ENCODE results near the gene KLF1.

The KLF1 gene

GRCh38 chr19:12871681-12872080, 15.3 kb downstream of the KLF1 start:
- Mint-ChIP-seq H3K4me3 (no peak overlapping the region), H3K27me3 (peaks cover 0 to 8% of the 10 kb centered on the region in 2 donors), H3K4me1 (ENCODE audit: low read depth in 2 of 2) (peaks cover 6 to 7% of the 10 kb centered on the region in 2 donors), H3K36me3 (ENCODE audit: insufficient read depth) (peaks cover 25% of the 10 kb centered on the region), H3K9me3 (no peaks in the 10 kb centered on the region), H3K27ac (no peak overlapping the region)
- no peak for ATAC-seq (replicated peaks)
- no peak for DNase-seq

GRCh38 chr19:12868540-12869112, 18.4 kb downstream of the KLF1 start:
- DNase-seq, result no peak
- peaks cover 8 to 11% of the 10 kb centered on the region in 2 donors for H3K4me1 Mint-ChIP-seq (ENCODE audit: low read depth in 2 of 2)

GRCh38 chr19:12867120-12868099, 19.6 kb downstream of the KLF1 start:
- Mint-ChIP-seq H3K4me3 (peak overlapping the region; percentile 66 to 73), H3K36me3 (ENCODE audit: insufficient read depth) (peaks cover 7% of the 10 kb centered on the region), H3K27me3 (peaks cover 8 to 32% of the 10 kb centered on the region in 2 donors), H3K27ac (no peak overlapping the region), H3K4me1 (ENCODE audit: low read depth in 2 of 2) (peaks cover 8 to 11% of the 10 kb centered on the region in 2 donors), H3K9me3 (no peaks in the 10 kb centered on the region)
- peak; percentile 66 for ATAC-seq (replicated peaks)
- peak in 2 of 3 experiments; percentile 23 to 36 for DNase-seq

More at GRCh38 chr19:12868540-12869112, 18.4 kb downstream of the KLF1 start:
- Mint-ChIP-seq H3K27ac (no peak overlapping the region), H3K36me3 (ENCODE audit: insufficient read depth) (peaks cover 15% of the 10 kb centered on the region), H3K4me3 (no peak overlapping the region), H3K9me3 (no peaks in the 10 kb centered on the region), H3K27me3 (peaks cover 8 to 32% of the 10 kb centered on the region in 2 donors)
- ATAC-seq (replicated peaks), result no peak

- Mint-ChIP-seq H3K27ac (no peak overlapping the region), H3K4me3 (peak overlapping the region; percentile 66 to 73), H3K27me3 (peaks cover 8 to 32% of the 10 kb centered on the region in 2 donors), H3K9me3 (no peaks in the 10 kb centered on the region), H3K4me1 (ENCODE audit: low read depth in 2 of 2) (peaks cover 8% of the 10 kb centered on the region in 2 donors), H3K36me3 (ENCODE audit: insufficient read depth) (peaks cover 7% of the 10 kb centered on the region)
- ATAC-seq (replicated peaks) (no peak), DNase-seq (no peak)
Measured at GRCh38 chr19:12866416-12867119, 20.4 kb downstream of the KLF1 start.

DNA sequence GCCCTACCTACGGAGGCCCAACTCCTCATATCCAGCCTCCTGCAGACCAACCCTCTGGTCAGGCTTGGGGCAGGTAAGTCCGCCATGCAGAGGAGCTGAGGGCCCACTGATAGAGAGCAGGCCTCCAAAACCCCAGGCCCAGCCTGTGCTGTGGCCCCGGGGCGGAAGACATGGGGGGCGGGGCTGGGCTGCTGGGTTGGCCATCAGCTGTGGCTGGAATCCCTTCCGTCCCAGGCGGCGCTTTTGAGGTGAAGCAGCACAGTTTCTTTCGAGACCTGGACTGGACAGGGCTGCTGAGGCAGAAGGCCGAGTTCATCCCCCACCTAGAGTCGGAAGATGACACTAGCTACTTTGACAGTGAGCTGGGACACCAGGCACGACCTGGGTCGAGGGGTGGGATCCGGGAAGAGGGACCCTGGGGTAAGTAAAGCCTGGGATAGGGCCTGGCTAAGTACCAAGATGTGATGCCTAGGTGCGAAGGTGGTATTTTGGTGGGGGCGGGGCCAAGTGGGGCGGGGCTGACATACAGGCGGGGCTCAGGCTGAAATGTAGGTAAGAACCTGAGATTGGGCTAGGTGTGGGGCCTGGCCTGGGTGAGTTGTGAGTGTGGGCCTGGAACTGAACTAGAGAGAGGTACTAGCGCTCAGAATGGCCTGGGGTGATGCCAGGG, 21.1 kb downstream of the KLF1 start:
- H3K9me3 Mint-ChIP-seq, result no peaks in the 10 kb centered on the region
- DNase-seq, result no peak
- H3K27ac Mint-ChIP-seq, result no peak overlapping the region
- H3K36me3 Mint-ChIP-seq (ENCODE audit: insufficient read depth), result peaks cover 7% of the 10 kb centered on the region
- H3K27me3 Mint-ChIP-seq, result peaks cover 8 to 37% of the 10 kb centered on the region in 2 donors
- ATAC-seq (replicated peaks), result no peak
- H3K4me1 Mint-ChIP-seq (ENCODE audit: low read depth in 2 of 2), result peaks cover 8% of the 10 kb centered on the region in 2 donors
- peak overlapping the region; percentile 66 to 73 for H3K4me3 Mint-ChIP-seq

DNA sequence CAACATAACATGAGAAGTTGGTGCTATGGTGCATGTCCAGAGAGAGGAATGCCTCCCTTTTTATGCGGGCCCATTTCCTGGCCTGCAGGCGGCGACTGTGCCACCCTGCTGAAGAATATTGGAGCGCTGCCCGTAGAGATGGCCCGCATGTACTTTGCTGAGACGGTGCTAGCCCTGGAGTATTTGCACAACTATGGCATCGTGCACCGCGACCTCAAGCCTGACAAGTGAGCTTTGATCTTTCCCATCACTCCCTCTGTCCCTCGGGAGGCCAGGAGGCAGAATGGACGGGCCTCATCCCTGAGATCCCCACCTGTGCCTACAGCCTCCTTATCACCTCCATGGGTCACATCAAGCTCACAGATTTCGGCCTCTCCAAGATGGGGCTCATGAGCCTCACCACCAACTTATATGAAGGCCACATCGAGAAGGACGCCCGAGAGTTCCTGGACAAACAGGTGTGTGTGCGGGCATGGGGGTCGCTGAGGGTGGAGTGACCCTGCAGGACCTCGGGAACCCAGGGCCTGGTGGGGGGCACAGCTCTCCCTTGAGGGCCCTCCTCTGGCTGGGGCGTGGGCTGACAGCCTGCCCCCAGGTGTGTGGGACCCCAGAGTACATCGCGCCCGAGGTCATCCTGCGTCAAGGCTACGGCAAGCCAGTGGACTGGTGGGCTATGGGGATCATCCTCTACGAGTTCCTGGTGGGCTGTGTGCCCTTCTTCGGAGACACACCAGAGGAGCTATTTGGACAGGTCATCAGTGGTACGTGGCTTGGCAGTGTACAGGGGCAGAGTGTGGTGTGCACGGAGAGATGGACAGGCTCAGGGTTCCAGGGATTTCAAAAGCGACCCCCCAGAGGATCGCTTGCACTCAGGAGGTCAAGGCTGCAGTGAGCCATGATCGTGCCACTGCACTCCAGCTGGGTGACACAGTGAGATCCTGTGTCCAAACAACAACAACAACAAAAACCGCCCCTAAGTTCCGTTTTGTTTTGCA, 22.0 kb downstream of the KLF1 start:
- Mint-ChIP-seq H3K4me3 (no peak overlapping the region), H3K9me3 (no peaks in the 10 kb centered on the region), H3K27me3 (peaks cover 8 to 40% of the 10 kb centered on the region in 2 donors), H3K36me3 (ENCODE audit: insufficient read depth) (peaks cover 7% of the 10 kb centered on the region), H3K27ac (no peak overlapping the region), H3K4me1 (ENCODE audit: low read depth in 2 of 2) (peaks cover 8% of the 10 kb centered on the region in 2 donors)
- DNase-seq, result no peak
- ATAC-seq (replicated peaks), result no peak

- no peak for DNase-seq
- H3K4me3 Mint-ChIP-seq, result no peak overlapping the region
- H3K36me3 Mint-ChIP-seq (ENCODE audit: insufficient read depth), result peaks cover 7% of the 10 kb centered on the region
- H3K4me1 Mint-ChIP-seq (ENCODE audit: low read depth in 2 of 2), result peaks cover 8% of the 10 kb centered on the region in 2 donors
- peaks cover 8 to 40% of the 10 kb centered on the region in 2 donors for H3K27me3 Mint-ChIP-seq
- H3K9me3 Mint-ChIP-seq, result no peaks in the 10 kb centered on the region
- H3K27ac Mint-ChIP-seq, result no peak overlapping the region
- no peak for ATAC-seq (replicated peaks)
Measured at GRCh38 chr19:12864143-12864542, 22.9 kb downstream of the KLF1 start.

- no peak overlapping the region for H3K27ac Mint-ChIP-seq
- H3K36me3 Mint-ChIP-seq (ENCODE audit: insufficient read depth), result no peaks in the 10 kb centered on the region
- peaks cover under 1 to 10% of the 10 kb centered on the region in 2 donors for H3K27me3 Mint-ChIP-seq
- ATAC-seq (replicated peaks) (no peak), DNase-seq (no peak)
- H3K9me3 Mint-ChIP-seq, result no peaks in the 10 kb centered on the region
- no peak overlapping the region for H3K4me3 Mint-ChIP-seq
- no peaks in the 10 kb centered on the region for H3K4me1 Mint-ChIP-seq (ENCODE audit: low read depth in 2 of 2)
Measured at GRCh38 chr19:12859546-12859945, 27.5 kb downstream of the KLF1 start.

DNA sequence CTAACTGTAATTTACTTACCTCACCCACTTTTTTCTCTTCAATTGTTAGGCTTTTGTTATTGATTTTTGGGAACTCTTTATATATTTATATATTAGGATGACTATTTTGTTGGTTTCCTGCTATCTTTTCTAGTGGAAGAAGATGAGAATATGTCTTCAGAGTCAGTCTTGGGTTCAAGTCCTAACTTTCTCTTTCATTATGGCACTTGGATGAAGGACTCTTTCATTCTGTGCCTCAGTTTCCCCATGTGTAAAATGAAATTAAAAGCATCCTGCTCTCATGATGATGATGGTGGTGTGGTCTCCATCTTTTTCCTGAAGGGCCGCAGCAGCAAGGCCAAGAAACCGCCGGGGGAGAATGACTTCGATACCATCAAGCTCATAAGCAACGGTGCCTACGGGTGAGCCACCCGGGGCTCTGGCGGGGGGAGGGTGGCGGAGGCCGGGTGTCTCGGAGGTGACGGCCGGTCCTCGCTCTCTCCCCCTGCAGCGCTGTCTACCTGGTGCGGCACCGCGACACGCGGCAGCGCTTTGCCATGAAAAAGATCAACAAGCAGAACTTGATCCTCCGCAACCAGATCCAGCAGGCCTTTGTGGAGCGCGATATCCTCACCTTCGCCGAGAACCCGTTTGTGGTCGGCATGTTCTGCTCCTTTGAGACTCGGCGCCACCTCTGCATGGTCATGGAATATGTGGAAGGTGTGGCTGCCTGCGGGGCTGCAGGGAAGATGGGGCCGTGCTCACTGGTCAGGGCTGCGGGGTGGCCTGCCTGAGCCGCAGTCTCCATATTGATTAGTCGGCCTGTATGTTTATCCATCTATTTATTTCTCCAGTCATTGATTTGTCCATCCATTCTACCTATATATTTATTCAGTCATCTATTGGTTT, 28.7 kb downstream of the KLF1 start:
- DNase-seq (no peak), ATAC-seq (replicated peaks) (no peak)
- no peak overlapping the region for H3K27ac Mint-ChIP-seq
- H3K4me1 Mint-ChIP-seq (ENCODE audit: low read depth in 2 of 2), result no peaks in the 10 kb centered on the region
- no peak overlapping the region for H3K4me3 Mint-ChIP-seq
- H3K27me3 Mint-ChIP-seq, result peaks cover 0 to 8% of the 10 kb centered on the region in 2 donors
- H3K36me3 Mint-ChIP-seq (ENCODE audit: insufficient read depth), result no peaks in the 10 kb centered on the region
- H3K9me3 Mint-ChIP-seq, result no peaks in the 10 kb centered on the region

DNA sequence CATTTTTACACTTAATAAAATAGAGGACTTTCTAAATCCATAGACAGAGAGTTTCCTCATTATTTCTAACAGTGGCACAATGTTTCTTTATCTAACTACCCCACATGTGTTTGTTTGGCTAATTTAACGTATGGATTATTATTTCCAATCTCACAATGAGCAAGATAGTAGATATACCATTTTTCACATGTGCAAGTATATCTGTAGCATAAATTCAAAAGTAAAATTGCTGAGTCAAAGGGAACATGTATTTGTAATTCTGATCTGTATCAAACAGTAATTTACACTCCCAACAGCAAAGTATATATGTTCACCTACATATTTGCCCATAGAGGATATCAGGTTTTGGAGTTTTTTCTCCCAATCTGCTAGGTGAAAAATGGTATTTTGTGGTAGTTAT, 30.3 kb downstream of the KLF1 start:
- Mint-ChIP-seq H3K27ac (no peak overlapping the region), H3K36me3 (ENCODE audit: insufficient read depth) (no peaks in the 10 kb centered on the region), H3K27me3 (peaks cover 0 to 8% of the 10 kb centered on the region in 2 donors), H3K9me3 (no peaks in the 10 kb centered on the region), H3K4me3 (no peak overlapping the region), H3K4me1 (ENCODE audit: low read depth in 2 of 2) (no peaks in the 10 kb centered on the region)
- DNase-seq, result no peak
- ATAC-seq (replicated peaks), result no peak

All from effector memory CD8-positive, alpha-beta T cell (primary cell).